Effector memory CD4-positive, alpha-beta T cell (primary cell): ENCODE data around the gene MIF.
A peak's percentile ranks its signal among the peaks of the same experiment; 100 is the strongest.

Source experiments
- DNase-seq, 3 donors: peaks; one replicate each; pipeline ENCODE4 v3.0.0-alpha.2; 2020
- H3K27ac ChIP-seq: 2 replicates; pipeline ENCODE4 v1.7.0; 2013; ENCODE audit warnings: mild to moderate bottlenecking, low read length, moderate library complexity; ENCODE audit not compliant: insufficient read depth, poor library complexity, severe bottlenecking
- H3K27me3 ChIP-seq: replicated peaks from 2 replicates; pipeline ENCODE4 v1.7.0; 2013; ENCODE audit warnings: mild to moderate bottlenecking, low read length; ENCODE audit not compliant: insufficient read depth, control insufficient read depth, poor library complexity, severe bottlenecking
- H3K36me3 ChIP-seq: 2 replicates; pipeline ENCODE4 v1.7.0; 2013; ENCODE audit warnings: mild to moderate bottlenecking, low read length, moderate library complexity; ENCODE audit not compliant: control insufficient read depth, insufficient read depth
- H3K4me1 ChIP-seq: 2 replicates; pipeline ENCODE4 v1.7.0; 2013; ENCODE audit warnings: low read length, mild to moderate bottlenecking; ENCODE audit not compliant: control insufficient read depth, insufficient read depth, poor library complexity, severe bottlenecking
- H3K4me3 ChIP-seq: 2 replicates; pipeline ENCODE4 v1.7.0; 2013; ENCODE audit warnings: low read length, low read depth, mild to moderate bottlenecking; ENCODE audit not compliant: insufficient read depth, poor library complexity, severe bottlenecking
- H3K9me3 ChIP-seq: 2 replicates; pipeline ENCODE4 v1.7.0; 2013; ENCODE audit warnings: mild to moderate bottlenecking, low read length, moderate library complexity; ENCODE audit not compliant: control insufficient read depth
- total RNA-seq, 3 donors: gene quantifications; one replicate each; lab custom pipeline; 2026; lab: John Stamatoyannopoulos, UW

MIF gene
- 4.0 to 14.9 (median 7.9) reads per million in 3 donors for total RNA-seq

DNA sequence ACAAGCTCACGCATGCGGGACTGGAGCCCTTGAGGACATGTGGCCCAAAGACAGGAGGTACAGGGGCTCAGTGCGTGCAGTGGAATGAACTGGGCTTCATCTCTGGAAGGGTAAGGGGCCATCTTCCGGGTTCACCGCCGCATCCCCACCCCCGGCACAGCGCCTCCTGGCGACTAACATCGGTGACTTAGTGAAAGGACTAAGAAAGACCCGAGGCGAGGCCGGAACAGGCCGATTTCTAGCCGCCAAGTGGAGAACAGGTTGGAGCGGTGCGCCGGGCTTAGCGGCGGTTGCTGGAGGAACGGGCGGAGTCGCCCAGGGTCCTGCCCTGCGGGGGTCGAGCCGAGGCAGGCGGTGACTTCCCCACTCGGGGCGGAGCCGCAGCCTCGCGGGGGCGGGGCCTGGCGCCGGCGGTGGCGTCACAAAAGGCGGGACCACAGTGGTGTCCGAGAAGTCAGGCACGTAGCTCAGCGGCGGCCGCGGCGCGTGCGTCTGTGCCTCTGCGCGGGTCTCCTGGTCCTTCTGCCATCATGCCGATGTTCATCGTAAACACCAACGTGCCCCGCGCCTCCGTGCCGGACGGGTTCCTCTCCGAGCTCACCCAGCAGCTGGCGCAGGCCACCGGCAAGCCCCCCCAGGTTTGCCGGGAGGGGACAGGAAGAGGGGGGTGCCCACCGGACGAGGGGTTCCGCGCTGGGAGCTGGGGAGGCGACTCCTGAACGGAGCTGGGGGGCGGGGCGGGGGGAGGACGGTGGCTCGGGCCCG, at the start of gene MIF:
MIF (plus strand) TSS at position 439 of the 765 bp plus-strand sequence; CDS start at position 531, 92 bp downstream.
- Histone ChIP-seq H3K36me3 (peaks cover 17% of the 10 kb centered on the region), H3K27me3 (no peaks in the 10 kb centered on the region), H3K4me3 (peak within 1 kb of the TSS; percentile 86), H3K9me3 (no peaks in the 10 kb centered on the region), H3K27ac (peak within 1 kb of the TSS; percentile 85), H3K4me1 (peaks cover 17% of the 10 kb centered on the region)
- peak; percentile 89 to 93 (median 90) for DNase-seq

DNA sequence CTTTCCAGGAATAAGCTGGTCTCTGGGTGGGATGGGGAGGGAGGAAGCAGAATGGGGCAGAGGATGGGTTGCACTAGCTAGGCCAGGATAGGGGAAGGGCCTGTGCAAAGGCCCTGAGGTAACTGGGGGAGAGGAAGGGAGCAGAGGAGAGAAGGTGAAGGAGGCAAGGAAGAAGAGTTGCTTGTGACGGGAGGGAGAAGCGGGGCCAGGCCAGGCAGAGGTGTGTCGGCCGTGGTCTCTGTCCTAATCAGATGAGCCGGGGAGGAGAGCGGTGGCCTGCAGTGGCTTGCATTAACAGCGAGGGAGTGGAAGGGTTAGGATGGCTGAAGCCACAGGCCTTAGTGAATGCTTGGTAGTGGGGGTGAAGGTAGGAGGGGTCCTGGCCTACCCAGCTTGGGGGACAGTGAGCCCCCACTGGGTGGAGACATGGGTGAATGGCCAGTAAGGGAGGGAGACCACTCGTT, 49.4 kb upstream of the MIF start:
- H3K9me3 ChIP-seq: no peaks in the 10 kb centered on the region
- no peaks in the 10 kb centered on the region for H3K27me3 ChIP-seq
- no peak overlapping the region for H3K27ac ChIP-seq
- H3K36me3 ChIP-seq: no peaks in the 10 kb centered on the region
- no peak for DNase-seq
- H3K4me1 ChIP-seq: peaks cover 2% of the 10 kb centered on the region
- no peak overlapping the region for H3K4me3 ChIP-seq

DNA sequence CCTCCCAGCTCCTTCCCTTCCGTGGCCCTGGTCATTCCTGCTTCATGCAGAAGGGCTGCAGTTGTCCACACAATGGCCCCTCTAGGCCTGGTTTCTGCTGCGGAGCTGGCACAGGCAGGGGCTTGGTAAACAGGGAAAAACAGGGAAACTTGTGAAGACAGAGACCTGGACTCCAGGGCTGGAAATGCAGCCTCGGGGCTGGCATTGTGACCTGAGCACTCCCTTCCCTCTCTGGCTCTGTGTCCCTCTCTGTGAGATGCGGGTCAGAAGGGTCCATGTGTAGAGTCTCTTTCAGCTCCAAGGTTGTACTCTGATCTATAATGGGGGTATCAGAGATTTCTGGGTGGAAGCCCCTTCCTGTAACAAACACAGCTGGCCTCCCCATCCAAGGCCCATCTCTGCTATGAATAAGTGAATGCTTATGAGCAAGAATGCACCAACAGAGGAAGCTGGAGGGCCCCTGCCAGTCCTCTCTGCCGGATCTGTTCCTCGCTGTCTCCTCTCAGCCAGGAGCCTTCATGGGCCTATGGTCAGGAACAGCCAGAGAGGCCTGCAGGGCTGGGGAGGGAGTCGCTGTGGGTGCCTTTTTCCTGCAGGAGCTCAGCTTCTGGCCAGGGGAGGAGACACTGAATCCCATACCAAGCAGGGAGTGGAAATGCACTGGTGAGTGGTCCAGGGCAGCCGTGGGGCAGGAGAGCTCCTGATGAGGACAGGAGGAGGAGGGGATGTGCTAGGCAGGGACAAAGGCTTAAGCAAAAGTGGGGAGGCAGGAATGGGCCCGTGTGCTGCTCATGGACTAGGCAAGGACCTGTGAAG, 48.7 kb upstream of the MIF start:
- no peaks in the 10 kb centered on the region for H3K36me3 ChIP-seq
- peaks cover 3% of the 10 kb centered on the region for H3K4me1 ChIP-seq
- H3K27ac ChIP-seq: no peak overlapping the region
- H3K9me3 ChIP-seq: no peaks in the 10 kb centered on the region
- no peak for DNase-seq
- no peaks in the 10 kb centered on the region for H3K27me3 ChIP-seq
- no peak overlapping the region for H3K4me3 ChIP-seq

DNA sequence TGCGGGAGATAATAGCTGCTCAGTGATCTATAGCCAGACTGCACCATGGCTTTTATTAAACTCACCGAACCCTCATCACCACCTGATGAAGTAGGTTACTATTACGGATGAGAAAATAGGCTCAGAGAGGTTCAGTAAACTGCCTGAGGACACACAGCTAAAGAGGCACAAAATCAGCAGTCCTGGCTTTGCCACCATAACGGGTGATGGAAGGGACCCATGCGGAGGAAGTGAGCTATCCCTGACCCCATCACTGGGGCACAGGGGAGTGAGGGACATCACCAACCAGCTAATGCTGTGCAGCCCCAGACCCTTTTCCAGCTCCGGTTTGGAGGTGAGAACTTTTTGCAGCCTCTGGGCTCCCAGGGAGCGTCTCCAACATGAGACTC, 48.1 kb upstream of the MIF start:
- Histone ChIP-seq H3K9me3 (no peaks in the 10 kb centered on the region), H3K4me1 (peaks cover 3% of the 10 kb centered on the region), H3K27ac (no peak overlapping the region), H3K36me3 (no peaks in the 10 kb centered on the region), H3K4me3 (no peak overlapping the region), H3K27me3 (no peaks in the 10 kb centered on the region)
- DNase-seq: no peak

DNA sequence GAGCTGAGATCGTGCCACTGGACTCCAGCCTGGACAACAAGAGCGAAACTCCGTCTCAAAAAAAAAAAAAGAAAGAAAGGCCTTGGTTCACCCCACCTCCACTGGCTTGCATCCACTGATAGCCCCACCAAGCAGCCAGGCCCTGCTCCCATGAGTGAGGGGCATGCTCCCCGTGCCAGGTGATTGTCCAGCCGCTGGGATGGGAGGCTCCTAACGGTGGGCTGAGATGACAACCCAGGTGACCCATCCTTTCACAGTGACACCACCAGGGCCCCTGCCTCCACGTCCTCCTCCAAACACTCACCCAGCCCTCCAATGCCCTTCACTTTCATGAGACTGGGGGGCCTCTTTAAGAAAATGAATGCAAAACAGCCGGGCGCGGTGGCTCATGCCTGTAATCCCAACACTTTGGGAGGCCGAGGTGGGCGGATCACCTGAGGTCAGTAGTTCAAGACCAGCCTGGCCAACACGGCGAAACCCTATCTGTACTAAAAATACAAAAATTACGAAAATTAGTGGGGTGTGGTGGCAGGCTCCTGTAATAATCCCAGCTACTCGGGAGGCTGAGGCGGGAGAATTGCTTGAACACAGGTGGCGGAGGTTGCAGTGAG, 46.8 kb upstream of the MIF start:
- H3K27me3 ChIP-seq: no peaks in the 10 kb centered on the region
- no peak for DNase-seq
- H3K4me3 ChIP-seq: no peak overlapping the region
- H3K27ac ChIP-seq: no peak overlapping the region
- H3K4me1 ChIP-seq: peaks cover 3% of the 10 kb centered on the region
- no peaks in the 10 kb centered on the region for H3K36me3 ChIP-seq
- no peaks in the 10 kb centered on the region for H3K9me3 ChIP-seq

DNA sequence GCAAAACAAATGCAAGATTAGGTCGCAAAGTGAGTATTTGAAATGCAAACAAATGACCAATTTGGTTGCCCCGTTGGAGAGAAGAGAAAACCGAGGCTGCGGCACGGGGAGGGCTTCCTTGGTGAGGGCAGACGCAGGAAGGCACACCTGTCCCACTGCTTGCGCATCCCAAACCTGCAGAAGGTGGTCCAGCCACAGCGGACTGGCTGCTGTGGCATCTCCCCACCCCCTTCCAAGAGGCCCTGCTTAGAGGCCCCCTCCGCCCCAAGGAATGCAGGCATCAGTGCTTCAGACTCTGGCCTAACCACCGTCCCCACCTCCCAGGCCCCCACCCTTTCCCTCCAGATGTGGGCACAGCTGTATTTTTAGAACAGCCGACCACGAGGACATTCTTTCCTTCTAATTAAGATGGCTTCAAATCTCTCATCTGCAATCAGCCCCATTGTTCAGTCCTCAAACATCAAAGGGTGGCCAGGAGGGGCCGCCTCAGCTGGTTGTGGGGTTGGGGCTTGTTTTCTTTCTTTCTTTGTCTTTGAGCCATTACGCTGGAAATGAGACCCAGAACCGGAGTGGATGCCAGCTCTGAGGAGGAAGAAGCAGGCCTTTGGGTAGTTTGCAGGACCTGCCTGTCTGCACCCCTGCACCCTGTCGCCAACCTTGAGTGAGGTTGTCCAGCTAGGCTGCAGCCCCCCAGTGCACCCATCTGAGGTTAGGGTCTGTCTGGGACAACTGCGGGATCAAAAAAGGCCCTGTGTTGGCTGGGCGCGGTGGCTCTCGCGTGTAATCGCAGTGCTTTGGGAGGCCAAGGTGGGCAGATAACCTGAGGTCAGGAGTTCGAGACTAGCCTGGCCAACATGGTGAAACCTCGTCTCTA, 46.0 kb upstream of the MIF start:
- no peak overlapping the region for H3K27ac ChIP-seq
- H3K4me3 ChIP-seq: no peak overlapping the region
- peaks cover 3% of the 10 kb centered on the region for H3K4me1 ChIP-seq
- DNase-seq: no peak
- H3K9me3 ChIP-seq: no peaks in the 10 kb centered on the region
- no peaks in the 10 kb centered on the region for H3K27me3 ChIP-seq
- no peaks in the 10 kb centered on the region for H3K36me3 ChIP-seq

DNA sequence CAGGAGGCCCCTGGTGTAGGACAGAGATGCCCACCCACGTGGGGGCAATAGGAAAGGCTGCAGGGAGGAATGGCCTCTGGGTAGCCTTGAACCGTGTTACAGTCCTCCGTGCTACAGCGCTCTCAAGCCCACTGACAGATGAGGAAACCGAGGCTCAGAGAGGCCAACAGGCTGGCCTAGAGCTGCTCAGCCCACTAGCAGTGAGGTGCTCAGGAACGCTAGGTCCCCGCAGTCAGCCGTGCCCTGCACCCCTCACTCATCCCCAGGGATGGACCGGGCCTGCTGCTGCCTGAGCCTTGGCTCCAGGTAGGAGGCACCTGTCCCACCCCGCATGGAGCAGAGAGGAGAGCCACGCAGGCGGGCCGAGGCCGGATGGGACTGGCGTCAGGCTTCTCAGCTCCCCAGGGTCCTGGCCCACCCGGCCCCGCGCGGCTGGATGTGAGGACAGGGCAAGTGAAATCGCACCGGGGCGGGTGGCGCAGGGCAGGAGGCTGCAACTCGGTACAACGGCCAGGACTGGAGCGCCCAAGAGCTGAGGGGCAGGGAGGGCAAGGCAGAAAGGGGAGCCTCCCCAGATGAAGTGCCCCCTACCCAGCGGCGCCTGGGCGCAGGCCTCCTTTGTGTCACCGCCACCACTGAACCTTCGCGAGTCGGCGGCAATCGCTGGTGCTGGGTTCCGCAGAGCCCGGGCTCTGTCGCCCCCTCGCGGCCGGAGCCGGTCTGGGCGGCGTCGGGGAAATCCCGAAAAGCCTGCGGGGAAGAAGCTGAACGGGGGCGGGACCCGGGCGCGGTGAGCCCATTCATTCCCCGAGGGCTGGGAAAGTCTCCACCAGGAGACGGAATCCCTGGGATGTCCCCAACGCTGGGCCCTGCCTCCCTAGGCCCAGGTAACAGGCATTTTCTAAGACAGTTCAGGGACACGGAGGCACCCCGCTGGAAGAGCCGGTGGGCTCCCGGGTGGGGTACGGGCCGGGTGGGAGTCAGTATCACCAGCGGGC, 44.9 kb upstream of the MIF start:
- Histone ChIP-seq H3K4me1 (peaks cover 3% of the 10 kb centered on the region), H3K4me3 (no peak overlapping the region), H3K36me3 (no peaks in the 10 kb centered on the region), H3K9me3 (no peaks in the 10 kb centered on the region), H3K27ac (no peak overlapping the region), H3K27me3 (no peaks in the 10 kb centered on the region)
- DNase-seq: peak; percentile 66 to 75 (median 73)

DNA sequence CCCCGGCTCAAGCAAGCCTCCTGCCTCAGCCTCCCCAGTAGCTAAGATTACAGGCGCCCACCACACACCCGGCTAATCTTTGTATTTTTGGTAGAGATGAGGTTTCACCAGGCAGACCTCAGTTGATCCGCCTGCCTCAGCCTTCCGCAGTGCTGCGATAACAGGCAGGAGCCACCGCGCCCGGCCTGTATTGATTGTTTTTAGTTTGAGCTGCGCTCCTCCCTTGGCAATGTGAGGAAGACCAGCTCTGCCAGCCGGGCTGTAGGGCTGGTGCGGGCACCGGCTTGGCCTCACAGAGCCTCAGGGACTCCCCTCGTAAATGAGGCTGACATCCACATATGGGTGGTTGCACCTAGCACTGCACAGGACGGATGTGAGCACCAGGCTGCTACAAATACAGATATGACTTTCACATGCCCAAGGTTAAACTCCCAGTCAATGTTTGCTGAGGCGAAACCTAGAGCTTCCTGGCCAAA, 44.0 kb upstream of the MIF start:
- no peak for DNase-seq
- H3K27me3 ChIP-seq: no peaks in the 10 kb centered on the region
- H3K27ac ChIP-seq: no peak overlapping the region
- no peak overlapping the region for H3K4me3 ChIP-seq
- no peaks in the 10 kb centered on the region for H3K9me3 ChIP-seq
- no peaks in the 10 kb centered on the region for H3K36me3 ChIP-seq
- H3K4me1 ChIP-seq: peaks cover 3% of the 10 kb centered on the region
